CD8-positive, alpha-beta memory T cell (primary cell): ENCODE data around the gene UBAP1L. TPM values are rescaled to one million over a fixed set of nuclear protein-coding genes. Genes with fewer than 3 reads are reported as not detected.
A peak's percentile ranks its signal among the peaks of the same experiment; 100 is the strongest.

Source experiments
- CTCF ChIA-PET: fragments of 350-600 bp; sonication (Branson Sonifier 250); formaldehyde crosslinking; loops from one replicate; lab custom pipeline; 2021; ENCODE audit warnings: antibody characterized with exemption; lab: Charles Lee
- POLR2A ChIA-PET: fragments of 350-600 bp; sonication (Branson Sonifier 250); formaldehyde crosslinking; loops from one replicate; lab custom pipeline; 2021; ENCODE audit warnings: antibody characterized with exemption; lab: Charles Lee
- DNase-seq, 5 donors: peaks; one replicate each; pipeline versions ENCODE4 v3.0.0 to v3.0.0-alpha.2; 2020 to 2022; ENCODE audit warnings: mixed read lengths in 1 of 5
- H3K27ac ChIP-seq: one replicate; pipeline ENCODE4 v1.7.0; 2013; ENCODE audit warnings: low read depth, mild to moderate bottlenecking, low read length, moderate library complexity
- H3K27me3 ChIP-seq: 2 replicates; pipeline ENCODE4 v1.7.0; 2013; ENCODE audit warnings: low read length, mild to moderate bottlenecking; ENCODE audit not compliant: insufficient read depth, poor library complexity, severe bottlenecking
- H3K36me3 ChIP-seq: 2 replicates; pipeline ENCODE4 v1.7.0; 2013; ENCODE audit warnings: mild to moderate bottlenecking, low read length, moderate library complexity; ENCODE audit not compliant: insufficient read depth
- H3K4me1 ChIP-seq: 2 replicates; pipeline ENCODE4 v1.7.0; 2013; ENCODE audit warnings: mild to moderate bottlenecking, low read length, moderate library complexity; ENCODE audit not compliant: insufficient read depth
- H3K4me3 ChIP-seq: 2 replicates; pipeline ENCODE4 v1.7.0; 2013; ENCODE audit warnings: mild to moderate bottlenecking, low read length
- H3K9me3 ChIP-seq: 2 replicates; pipeline ENCODE4 v1.7.0; 2013; ENCODE audit warnings: mild to moderate bottlenecking, low read length
- H3K27ac Mint-ChIP-seq, 8 donors: one replicate each; pipeline ENCODE4 v1.8.0; 2020 to 2021; ENCODE audit warnings: mixed read lengths in 8 of 8, mild to moderate bottlenecking in 6 of 8, inconsistent platforms in 3 of 8, moderate library complexity in 3 of 8
- H3K27me3 Mint-ChIP-seq, 2 donors: one replicate each; pipeline ENCODE4 v1.8.0; 2020 to 2021; ENCODE audit warnings: mixed read lengths in 2 of 2, mild to moderate bottlenecking in 1 of 2, moderate library complexity in 1 of 2
- H3K36me3 Mint-ChIP-seq, 3 donors: one replicate each; pipeline ENCODE4 v1.8.0; 2020 to 2021; ENCODE audit warnings: mixed read lengths in 3 of 3, inconsistent platforms in 1 of 3, mild to moderate bottlenecking in 1 of 3
- H3K4me1 Mint-ChIP-seq, 3 donors: one replicate each; pipeline ENCODE4 v1.8.0; 2020 to 2021; ENCODE audit warnings: mixed read lengths in 3 of 3, inconsistent platforms in 1 of 3, mild to moderate bottlenecking in 1 of 3
- H3K4me3 Mint-ChIP-seq, 7 donors: one replicate each; pipeline ENCODE4 v1.8.0; 2020 to 2021; ENCODE audit warnings: mixed read lengths in 7 of 7, mild to moderate bottlenecking in 6 of 7, moderate library complexity in 4 of 7, inconsistent platforms in 2 of 7
- H3K9me3 Mint-ChIP-seq, 5 donors: one replicate each; pipeline ENCODE4 v1.8.0; 2020 to 2022; ENCODE audit warnings: mixed read lengths in 5 of 5, mild to moderate bottlenecking in 3 of 5, moderate library complexity in 2 of 5, inconsistent platforms in 1 of 5
- polyA plus RNA-seq: library from polyadenylated mRNA; unstranded; fragments of 300-500 nt; fragmentation: Illumina TruSeq; gene quantifications from one replicate; pipeline ENCODE4 v1.2.3, GENCODE V29; 2021
- total RNA-seq, 2 experiments: library from RNA; stranded (reverse); gene quantifications; one replicate each; pipeline ENCODE4 v1.2.3, GENCODE V29; 2021

UBAP1L gene
- total and polyA plus RNA-seq, 3 experiments from 2014 or later, result 0.45 to 3.5 (median 3.5) TPM

DNA sequence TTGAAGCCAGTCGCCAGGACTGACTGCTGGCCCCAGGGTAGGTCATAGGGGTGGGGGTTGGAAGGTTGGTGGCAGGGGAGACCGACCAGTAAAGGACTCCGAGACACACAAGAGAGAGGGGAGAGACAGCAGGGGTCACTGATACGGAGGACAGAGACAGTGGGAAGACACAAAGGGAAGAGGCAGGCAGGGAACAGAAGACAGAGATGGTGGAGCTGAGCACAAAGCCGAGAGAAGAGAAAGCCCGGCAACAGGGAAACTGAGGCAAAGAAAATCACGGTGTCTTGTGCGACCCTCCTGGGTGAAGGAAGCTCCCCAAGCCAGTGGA is 47.7 kb downstream of the UBAP1L start:
- H3K27me3 ChIP-seq, result peaks cover 13% of the 10 kb centered on the region
- peaks cover 0 to 12% (median 9%) of the 10 kb centered on the region in 3 donors for H3K4me1 Mint-ChIP-seq
- H3K27me3 Mint-ChIP-seq, result peaks cover 25 to 44% of the 10 kb centered on the region in 2 donors
- H3K4me3 ChIP-seq, result no peak overlapping the region
- no peaks in the 10 kb centered on the region for H3K9me3 ChIP-seq
- H3K9me3 Mint-ChIP-seq, result no peaks in the 10 kb centered on the region
- ChIA-PET POLR2A (interaction anchor here (0.6 kb wide), 1 partner anchor 239 kb away, joined by 10 read pairs; no protein-coding TSS in a partner anchor), CTCF (no interaction called here)
- H3K27ac Mint-ChIP-seq, result no peak overlapping the region
- H3K4me1 ChIP-seq, result no peaks in the 10 kb centered on the region
- H3K36me3 ChIP-seq, result no peaks in the 10 kb centered on the region
- H3K36me3 Mint-ChIP-seq, result no peaks in the 10 kb centered on the region
- H3K4me3 Mint-ChIP-seq, result peak overlapping the region in 2 of 7 donors; percentile 35 to 58
- H3K27ac ChIP-seq, result no peak overlapping the region
- no peak for DNase-seq

DNA sequence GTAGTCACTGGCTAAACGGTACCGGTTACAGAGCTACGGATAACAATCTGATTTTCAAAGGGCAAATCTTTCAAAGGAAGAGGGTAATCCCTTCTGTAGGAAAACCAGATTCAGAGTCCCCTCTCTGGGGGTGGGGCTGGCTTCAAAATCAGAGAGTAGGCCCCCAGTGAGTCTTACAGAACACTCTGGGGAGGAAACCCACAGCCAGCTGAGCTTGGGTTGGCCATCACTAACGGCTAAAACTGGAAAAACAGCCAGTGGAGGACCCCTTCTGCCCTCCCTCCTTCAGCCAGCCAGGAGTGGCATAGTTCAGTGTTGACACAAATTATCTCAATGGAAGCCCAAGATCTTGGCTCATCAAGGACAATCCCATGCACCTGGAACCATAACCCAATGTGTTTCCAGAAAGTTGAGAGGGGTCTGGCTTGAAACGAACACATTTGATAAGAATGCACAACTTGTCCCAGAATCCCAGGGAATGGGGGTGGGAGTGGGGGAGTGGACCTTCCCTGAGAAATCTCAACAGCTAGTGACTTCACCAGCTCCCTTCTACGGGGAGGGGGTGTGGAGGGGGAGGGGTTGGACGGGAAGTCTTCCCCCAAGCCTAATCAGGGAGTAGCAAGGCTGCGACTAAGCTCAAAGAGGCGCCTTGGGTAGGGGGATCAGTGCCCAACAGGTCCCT is 48.2 kb downstream of the UBAP1L start:
- Histone ChIP-seq H3K9me3 (no peaks in the 10 kb centered on the region), H3K4me1 (no peaks in the 10 kb centered on the region), H3K27ac (no peak overlapping the region), H3K27me3 (peaks cover 13% of the 10 kb centered on the region), H3K4me3 (no peak overlapping the region), H3K36me3 (no peaks in the 10 kb centered on the region)
- Mint-ChIP-seq H3K27me3 (peaks cover 25 to 46% of the 10 kb centered on the region in 2 donors), H3K4me1 (peaks cover 0 to 12% (median 9%) of the 10 kb centered on the region in 3 donors), H3K9me3 (no peaks in the 10 kb centered on the region), H3K4me3 (peak overlapping the region in 2 of 7 donors; percentile 35 to 58), H3K27ac (no peak overlapping the region), H3K36me3 (no peaks in the 10 kb centered on the region)
- ChIA-PET CTCF (no interaction called here), POLR2A (interaction anchor here (0.6 kb wide), 1 partner anchor 240 kb away, joined by 10 read pairs; no protein-coding TSS in a partner anchor)
- DNase-seq, result no peak

DNA sequence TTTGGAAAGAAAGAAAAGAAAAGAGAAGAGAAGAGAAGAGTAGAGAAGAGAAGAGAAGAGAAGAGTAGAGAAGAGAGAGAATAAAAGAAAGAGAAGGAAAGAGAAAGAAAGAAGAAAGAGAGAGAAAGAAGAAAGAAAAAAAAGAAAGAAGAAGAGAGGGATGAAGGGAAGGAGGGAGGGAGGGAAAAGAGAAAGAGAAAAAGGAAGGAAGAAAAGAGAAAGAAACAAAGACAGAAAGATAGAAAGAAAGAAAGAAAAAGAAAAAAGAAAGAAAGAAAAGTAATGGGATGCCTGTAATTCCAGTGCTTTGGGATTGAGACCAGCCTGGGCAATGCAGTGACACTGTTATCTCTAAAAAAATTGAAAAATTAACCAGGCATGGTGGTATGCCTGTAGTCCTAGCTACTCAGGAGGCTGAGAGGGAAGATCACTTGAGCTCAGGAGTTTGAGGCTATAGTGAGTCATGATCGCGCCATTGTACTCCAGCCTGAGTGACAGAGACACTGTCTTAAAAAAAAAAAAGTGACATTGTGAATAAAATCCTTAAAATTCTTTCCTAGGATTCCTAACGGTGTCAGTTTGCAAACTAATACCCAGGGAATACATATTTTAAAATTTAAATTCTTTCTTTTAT is 48.9 kb downstream of the UBAP1L start:
- Mint-ChIP-seq H3K4me3 (no peak overlapping the region), H3K36me3 (no peaks in the 10 kb centered on the region), H3K27ac (no peak overlapping the region), H3K4me1 (peaks cover 0 to 12% (median 9%) of the 10 kb centered on the region in 3 donors), H3K27me3 (peaks cover 25 to 48% of the 10 kb centered on the region in 2 donors), H3K9me3 (no peaks in the 10 kb centered on the region)
- ChIA-PET POLR2A (no interaction called here), CTCF (no interaction called here)
- Histone ChIP-seq H3K4me3 (no peak overlapping the region), H3K36me3 (no peaks in the 10 kb centered on the region), H3K27ac (no peak overlapping the region), H3K27me3 (peaks cover 13% of the 10 kb centered on the region), H3K9me3 (no peaks in the 10 kb centered on the region), H3K4me1 (no peaks in the 10 kb centered on the region)
- DNase-seq, result no peak

DNA sequence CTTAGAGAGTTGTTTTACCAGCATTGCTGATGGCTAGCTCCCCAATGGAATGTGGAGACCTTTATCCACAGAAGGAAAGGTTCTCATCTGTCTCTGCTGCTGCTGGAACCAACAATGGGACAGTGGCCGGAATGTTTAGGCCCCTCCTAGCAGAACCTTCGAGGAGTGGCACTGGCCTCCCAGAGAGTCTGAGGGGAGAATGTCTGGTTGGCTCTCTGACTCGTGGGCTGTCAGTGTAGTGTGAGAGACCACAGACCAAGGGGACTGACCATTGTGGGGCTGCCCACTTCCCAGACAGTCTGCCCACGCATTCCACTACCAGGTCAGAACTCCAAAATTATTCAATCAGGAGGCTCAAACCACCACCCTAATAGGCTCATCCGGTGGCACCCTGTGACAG is 52.3 kb downstream of the UBAP1L start:
- H3K9me3 ChIP-seq, result no peaks in the 10 kb centered on the region
- Mint-ChIP-seq H3K27ac (peak overlapping the region in 1 of 8 donors; percentile 74), H3K9me3 (no peaks in the 10 kb centered on the region), H3K36me3 (peaks cover 0 to 2% (median 0%) of the 10 kb centered on the region in 3 donors), H3K4me1 (peaks cover 0 to 5% (median 3%) of the 10 kb centered on the region in 3 donors), H3K27me3 (peaks cover 19 to 39% of the 10 kb centered on the region in 2 donors), H3K4me3 (no peak overlapping the region)
- no peak overlapping the region for H3K4me3 ChIP-seq
- DNase-seq, result no peak
- H3K4me1 ChIP-seq, result no peaks in the 10 kb centered on the region
- no peak overlapping the region for H3K27ac ChIP-seq
- H3K27me3 ChIP-seq, result peaks cover 13% of the 10 kb centered on the region
- CTCF ChIA-PET, result interaction anchor here (0.9 to 1.0 kb wide), 2 partner anchors 10 to 16 kb away, joined by 3 to 5 read pairs; no protein-coding TSS in a partner anchor
- POLR2A ChIA-PET, result no interaction called here
- no peaks in the 10 kb centered on the region for H3K36me3 ChIP-seq

DNA sequence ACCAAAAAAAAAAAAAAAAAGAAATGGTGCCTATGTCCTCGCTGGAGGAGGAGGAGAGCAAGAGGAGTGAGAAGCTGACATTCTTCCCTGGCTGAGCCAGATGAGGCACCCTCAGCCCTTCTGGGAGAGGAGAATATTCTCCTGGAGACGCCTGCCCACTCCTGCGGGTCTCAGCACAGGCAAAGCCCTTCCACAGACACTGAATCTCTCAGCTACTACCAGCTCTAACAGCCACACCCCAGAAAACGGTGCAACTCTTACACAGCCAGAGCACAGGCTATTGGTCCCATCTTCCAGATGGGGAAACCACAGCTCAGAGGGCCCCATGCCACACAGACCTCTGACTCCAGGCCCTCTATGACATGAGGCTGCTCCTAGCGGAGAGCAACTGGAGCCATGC is 52.9 kb downstream of the UBAP1L start:
- no peak overlapping the region for H3K4me3 Mint-ChIP-seq

DNA sequence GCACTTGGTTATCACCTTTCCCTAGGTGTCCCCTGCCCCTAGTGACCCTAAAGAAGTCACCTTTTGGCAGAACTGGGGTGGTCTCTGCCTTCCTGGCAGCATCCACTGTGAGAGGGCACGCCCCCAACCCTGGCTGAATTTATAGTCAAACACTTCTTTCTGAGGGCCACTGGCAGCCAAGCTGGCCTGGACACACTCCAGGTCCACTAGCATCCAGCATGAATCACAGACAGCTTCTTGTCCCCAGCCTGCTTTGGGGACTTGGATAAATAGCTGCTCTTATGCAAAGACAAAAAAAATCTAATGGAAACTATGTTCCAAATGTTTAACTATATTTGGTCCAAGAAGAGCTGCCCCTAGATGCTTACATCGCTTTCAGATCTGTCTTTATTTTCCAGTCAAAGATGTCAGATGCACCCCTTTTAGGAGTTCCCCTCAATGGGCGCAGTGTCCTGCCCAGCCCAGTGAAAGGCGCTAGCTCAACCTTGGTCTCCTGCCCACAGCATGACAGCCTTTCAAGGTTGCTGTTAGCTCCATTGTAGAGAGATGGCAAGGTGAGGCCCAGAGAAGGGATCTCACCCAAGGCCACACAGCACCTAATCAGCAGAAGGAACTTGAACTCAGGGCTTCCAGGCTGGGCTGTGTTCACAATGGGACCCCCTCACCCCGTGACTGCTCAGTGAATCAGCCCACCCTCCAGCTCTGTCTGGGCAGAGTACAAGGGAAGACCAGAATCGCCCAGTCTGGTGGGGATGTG is 54.2 kb downstream of the UBAP1L start:
- Mint-ChIP-seq H3K4me1 (no peaks in the 10 kb centered on the region), H3K27ac (no peak overlapping the region), H3K27me3 (peaks cover 14 to 24% of the 10 kb centered on the region in 2 donors), H3K4me3 (no peak overlapping the region), H3K36me3 (peaks cover 0 to 2% (median 0%) of the 10 kb centered on the region in 3 donors), H3K9me3 (no peaks in the 10 kb centered on the region)
- Histone ChIP-seq H3K4me1 (no peaks in the 10 kb centered on the region), H3K27me3 (no peaks in the 10 kb centered on the region), H3K27ac (no peak overlapping the region), H3K9me3 (no peaks in the 10 kb centered on the region), H3K4me3 (no peak overlapping the region), H3K36me3 (no peaks in the 10 kb centered on the region)
- CTCF ChIA-PET, result no interaction called here
- POLR2A ChIA-PET, result no interaction called here
- no peak for DNase-seq

More for the DNA sequence above, 52.9 kb downstream of the UBAP1L start:
- H3K27ac ChIP-seq, result no peak overlapping the region
- ChIA-PET CTCF (interaction anchor here (0.9 to 1.0 kb wide), 2 partner anchors 9 to 17 kb away, joined by 3 to 5 read pairs; no protein-coding TSS in a partner anchor), POLR2A (no interaction called here)
- H3K27me3 Mint-ChIP-seq, result peaks cover 19 to 35% of the 10 kb centered on the region in 2 donors
- H3K9me3 Mint-ChIP-seq, result no peaks in the 10 kb centered on the region
- H3K27ac Mint-ChIP-seq, result no peak overlapping the region
- H3K4me1 ChIP-seq, result no peaks in the 10 kb centered on the region
- H3K9me3 ChIP-seq, result no peaks in the 10 kb centered on the region
- H3K36me3 Mint-ChIP-seq, result peaks cover 0 to 2% (median 0%) of the 10 kb centered on the region in 3 donors
- DNase-seq, result no peak
- peaks cover 7% of the 10 kb centered on the region for H3K27me3 ChIP-seq
- H3K4me1 Mint-ChIP-seq, result peaks cover 0 to under 1% (median 0%) of the 10 kb centered on the region in 3 donors
- H3K4me3 ChIP-seq, result no peak overlapping the region
- no peaks in the 10 kb centered on the region for H3K36me3 ChIP-seq

DNA sequence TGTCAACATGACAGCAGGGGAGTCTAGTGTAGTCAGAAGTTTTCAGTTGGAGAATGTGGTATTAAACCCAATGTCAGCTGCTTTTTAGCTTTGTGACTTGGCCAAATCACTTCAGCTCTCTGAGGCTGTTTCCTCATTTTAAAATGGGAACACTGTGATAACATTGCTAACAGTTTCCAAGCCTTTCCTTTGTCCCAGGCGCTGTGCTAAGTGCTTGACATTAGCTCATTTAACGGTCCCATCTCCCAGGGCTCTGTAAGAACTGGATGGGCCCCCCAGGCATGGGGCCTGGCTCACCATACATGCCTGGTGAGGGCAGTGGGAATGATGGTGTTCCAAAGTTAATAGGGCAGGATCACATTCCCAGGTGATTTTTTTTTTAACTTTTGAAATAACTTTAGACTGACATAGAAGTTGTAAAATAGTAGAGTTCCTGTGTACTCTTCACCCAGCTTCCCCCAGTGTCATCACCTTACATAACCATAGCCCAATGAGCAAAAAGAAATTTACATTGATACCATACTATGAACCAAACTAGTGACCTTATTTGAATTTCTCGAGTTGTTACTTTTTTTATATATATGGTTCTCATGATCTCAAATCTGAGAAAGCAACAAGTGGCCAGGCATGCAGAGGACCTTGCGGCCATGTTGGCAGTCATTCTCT is 54.9 kb downstream of the UBAP1L start:
- POLR2A ChIA-PET, result no interaction called here
- Mint-ChIP-seq H3K27ac (no peak overlapping the region), H3K27me3 (peaks cover 9 to 17% of the 10 kb centered on the region in 2 donors), H3K4me3 (no peak overlapping the region), H3K4me1 (no peaks in the 10 kb centered on the region), H3K9me3 (no peaks in the 10 kb centered on the region), H3K36me3 (peaks cover 0 to 2% (median 0%) of the 10 kb centered on the region in 3 donors)
- Histone ChIP-seq H3K36me3 (no peaks in the 10 kb centered on the region), H3K27ac (no peak overlapping the region), H3K9me3 (no peaks in the 10 kb centered on the region), H3K4me3 (no peak overlapping the region), H3K4me1 (no peaks in the 10 kb centered on the region), H3K27me3 (no peaks in the 10 kb centered on the region)
- CTCF ChIA-PET, result no interaction called here
- DNase-seq, result no peak
